ENCODE results near the gene DYSF.

DNA sequence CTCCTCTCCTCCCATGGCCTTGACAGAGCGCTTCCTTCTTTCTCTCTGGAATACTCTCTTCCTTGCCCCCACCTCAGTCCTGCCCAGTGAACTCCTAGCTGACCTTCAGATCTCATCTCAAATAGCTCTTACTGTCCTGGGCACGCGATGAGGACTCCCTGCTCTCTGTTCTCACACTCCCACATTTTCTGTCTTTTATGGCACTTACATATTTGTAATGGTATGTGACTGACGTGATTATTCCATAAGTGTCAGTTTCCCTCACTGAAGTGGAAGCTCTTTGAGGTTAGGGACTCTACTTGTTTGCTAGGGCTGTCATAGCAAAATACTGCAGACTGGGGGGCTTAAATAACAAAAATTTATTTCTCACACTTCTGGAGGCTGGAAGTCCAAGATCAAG lies 1.7 kb upstream of the DYSF start:
- TF ChIP-seq, protein P1, sequence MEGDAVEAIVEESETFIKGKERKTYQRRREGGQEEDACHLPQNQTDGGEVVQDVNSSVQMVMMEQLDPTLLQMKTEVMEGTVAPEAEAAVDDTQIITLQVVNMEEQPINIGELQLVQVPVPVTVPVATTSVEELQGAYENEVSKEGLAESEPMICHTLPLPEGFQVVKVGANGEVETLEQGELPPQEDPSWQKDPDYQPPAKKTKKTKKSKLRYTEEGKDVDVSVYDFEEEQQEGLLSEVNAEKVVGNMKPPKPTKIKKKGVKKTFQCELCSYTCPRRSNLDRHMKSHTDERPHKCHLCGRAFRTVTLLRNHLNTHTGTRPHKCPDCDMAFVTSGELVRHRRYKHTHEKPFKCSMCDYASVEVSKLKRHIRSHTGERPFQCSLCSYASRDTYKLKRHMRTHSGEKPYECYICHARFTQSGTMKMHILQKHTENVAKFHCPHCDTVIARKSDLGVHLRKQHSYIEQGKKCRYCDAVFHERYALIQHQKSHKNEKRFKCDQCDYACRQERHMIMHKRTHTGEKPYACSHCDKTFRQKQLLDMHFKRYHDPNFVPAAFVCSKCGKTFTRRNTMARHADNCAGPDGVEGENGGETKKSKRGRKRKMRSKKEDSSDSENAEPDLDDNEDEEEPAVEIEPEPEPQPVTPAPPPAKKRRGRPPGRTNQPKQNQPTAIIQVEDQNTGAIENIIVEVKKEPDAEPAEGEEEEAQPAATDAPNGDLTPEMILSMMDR (IDR thresholded peaks at IDR 0.05; ENCODE audit: low read length), result no peak
- TF ChIP-seq EZH2 (optimal IDR thresholded peaks at IDR 0.05; ENCODE audit: low read depth, low read length), result no peak
